ENCODE measurements around the gene SAFB2.
A peak's percentile ranks its signal among the peaks of the same experiment; 100 is the strongest.

Gene SAFB2

GRCh38 chr19:5579697-5580096 is 42.9 kb downstream of the SAFB2 start:
- DNase-seq (ENCODE audit: low read depth in 2 of 2) = no peak

DNA sequence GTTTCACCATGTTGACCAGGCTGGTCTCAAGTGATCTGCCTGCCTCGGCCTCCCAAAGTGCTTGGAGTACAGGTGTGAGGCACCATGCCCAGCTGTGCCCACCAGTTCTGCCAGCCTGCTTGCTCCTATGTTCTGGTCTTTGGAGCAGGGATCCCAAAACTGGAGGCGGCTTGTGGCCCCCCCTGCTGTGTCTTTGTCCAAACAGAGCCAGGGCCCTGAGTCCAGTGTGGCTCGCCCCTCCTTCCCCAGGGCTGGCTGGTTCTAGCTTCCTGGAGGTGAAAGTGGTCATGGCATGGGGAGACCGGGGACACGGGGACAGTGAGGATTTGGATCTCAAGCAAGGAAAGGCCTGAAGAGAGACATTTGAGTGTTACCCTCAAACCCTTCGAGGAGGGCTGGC is 43.3 kb downstream of the SAFB2 start:
- DNase-seq (ENCODE audit: low read depth in 2 of 2) = no peak

GRCh38 chr19:5578097-5578846 is 44.3 kb downstream of the SAFB2 start:
- DNase-seq (ENCODE audit: low read depth in 2 of 2) = peak; percentile 6 to 12

- no peak for DNase-seq (ENCODE audit: low read depth in 2 of 2)
These were observed 47.0 kb downstream of the SAFB2 start for GRCh38 chr19:5575590-5575989.

DNA sequence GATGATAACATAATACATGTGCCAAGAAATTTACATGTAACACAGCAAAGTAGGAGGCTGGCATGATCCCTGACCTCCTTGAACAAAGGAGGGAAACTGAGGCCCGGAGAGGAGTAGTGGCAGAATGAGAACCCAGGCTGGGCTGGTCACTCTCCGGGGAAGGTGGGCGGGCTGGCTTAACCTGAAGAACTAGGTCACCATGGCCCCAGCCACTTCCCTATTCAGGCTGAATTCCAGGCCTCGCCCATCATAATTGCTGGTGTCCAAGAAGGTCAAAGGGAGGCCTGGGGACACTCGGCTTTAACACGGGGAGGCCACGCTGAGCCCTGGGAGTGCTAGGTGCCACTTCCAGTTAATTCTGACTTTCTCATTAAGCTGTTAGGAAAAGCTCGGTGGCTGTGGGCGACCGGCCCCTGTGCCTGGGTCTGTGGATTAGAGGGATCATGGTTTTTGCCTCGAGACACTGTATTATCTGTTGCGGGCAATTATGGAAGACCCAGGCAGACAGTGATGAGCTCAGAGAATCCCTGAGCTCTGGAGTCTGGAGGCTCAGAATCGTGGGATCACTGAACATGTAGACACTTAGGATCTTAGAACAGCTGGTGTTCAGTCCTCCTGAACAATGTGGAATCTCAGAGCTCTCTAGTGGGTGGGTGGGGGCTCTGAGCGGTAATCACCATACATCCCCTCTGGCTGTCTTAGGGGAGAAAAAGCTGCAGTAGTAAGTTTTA is 49.9 kb downstream of the SAFB2 start:
- DNase-seq (ENCODE audit: low read depth in 2 of 2) = no peak

- no peak for DNase-seq (ENCODE audit: low read depth in 2 of 2)
These were observed 50.8 kb downstream of the SAFB2 start for GRCh38 chr19:5571777-5572176.

GRCh38 chr19:5567970-5568407 is 54.6 kb downstream of the SAFB2 start:
- DNase-seq (ENCODE audit: low read depth in 2 of 2) = no peak

DNA sequence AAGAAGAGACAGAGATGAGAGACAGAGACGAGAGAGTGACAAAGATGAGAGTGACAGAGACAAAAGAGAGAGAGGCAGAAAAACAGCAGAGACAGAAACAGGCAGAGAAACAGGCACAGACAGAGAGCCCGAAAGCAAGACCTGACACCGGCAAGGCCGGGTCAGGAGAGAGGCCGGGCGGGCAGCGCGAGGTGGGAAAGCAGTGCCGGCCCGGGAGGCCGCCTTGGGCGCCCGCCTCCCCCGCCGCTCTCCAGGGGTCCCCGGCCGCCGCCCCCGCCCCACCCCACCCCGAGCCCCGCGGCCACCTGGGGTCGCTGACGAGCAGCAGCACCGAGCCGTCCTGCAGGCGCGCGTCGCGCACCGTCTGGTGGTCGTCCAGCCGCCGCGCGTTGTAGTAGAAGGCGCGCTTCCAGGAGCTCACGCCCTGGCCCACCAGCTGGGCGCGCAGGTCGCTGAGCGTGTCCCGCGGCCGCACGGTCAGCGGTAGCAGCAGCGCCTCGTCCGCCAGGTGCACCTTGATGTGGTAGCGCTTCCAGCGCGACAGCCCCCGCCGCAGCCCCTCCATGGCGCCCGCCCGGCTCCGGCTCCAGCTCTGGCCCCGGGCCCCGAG is 55.1 kb downstream of the SAFB2 start, which contains the start of gene TINCR:
TSS of gene TINCR (minus strand) at position 594 of the 610 bp plus-strand sequence.
- no peak for DNase-seq (ENCODE audit: low read depth in 2 of 2)

GRCh38 chr19:5564930-5565329 is 57.6 kb downstream of the SAFB2 start:
- DNase-seq (ENCODE audit: low read depth in 2 of 2) = no peak

DNA sequence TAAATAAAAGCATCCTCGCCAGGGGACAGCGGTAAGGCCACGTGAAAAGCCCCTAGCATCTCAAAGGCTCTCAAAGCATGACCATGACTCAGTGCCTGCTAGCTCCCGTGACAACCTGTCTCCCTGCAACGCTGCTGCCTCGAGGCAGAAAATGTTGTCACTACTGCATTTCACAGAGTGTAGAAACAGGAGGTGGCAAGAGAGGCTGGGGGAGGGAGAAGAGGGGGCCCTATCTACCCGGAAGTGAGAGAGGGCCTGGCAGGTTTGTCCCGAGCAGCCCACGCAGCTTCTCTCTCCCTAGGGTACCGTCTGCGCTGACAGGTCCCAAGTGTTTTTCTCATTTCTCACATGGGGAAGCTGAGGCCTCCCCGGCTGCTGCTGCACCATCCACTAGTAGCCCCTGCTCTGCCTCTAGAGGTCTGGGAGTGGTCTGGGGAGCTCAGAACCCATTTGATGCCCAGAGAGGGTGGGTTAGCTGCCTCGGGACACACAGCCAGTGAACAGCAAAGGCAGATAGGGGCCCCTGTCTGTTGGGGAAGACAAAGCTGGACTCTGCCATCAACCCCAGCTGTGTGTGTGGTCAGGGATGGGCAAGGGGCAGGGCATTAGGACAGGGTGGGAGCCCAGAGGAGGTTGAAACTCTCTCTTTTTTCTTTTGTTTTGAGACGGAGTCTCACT is 58.5 kb downstream of the SAFB2 start:
- no peak for DNase-seq (ENCODE audit: low read depth in 2 of 2)

DNA sequence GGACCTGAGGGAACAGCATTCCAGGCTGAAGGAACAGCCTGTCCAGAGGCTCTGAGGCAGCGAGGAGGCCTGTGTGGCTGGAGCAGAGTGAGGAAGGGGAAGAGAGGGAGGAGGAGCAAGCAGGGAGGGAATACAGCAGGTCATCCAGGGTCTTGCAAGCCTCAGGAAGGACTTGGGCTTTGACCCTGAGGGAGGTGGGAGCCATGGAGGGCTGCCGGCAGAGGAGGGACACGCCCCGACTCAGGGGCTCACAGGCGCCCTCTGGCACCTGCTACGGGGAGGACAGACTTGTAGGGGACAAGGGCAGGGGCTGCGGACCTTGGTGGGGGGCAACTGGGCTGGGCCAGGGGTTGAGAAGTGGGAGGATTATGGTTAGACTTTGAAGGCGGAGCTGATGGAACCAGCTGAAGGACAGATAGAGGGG is 59.6 kb downstream of the SAFB2 start:
- no peak for DNase-seq (ENCODE audit: low read depth in 2 of 2)

DNA sequence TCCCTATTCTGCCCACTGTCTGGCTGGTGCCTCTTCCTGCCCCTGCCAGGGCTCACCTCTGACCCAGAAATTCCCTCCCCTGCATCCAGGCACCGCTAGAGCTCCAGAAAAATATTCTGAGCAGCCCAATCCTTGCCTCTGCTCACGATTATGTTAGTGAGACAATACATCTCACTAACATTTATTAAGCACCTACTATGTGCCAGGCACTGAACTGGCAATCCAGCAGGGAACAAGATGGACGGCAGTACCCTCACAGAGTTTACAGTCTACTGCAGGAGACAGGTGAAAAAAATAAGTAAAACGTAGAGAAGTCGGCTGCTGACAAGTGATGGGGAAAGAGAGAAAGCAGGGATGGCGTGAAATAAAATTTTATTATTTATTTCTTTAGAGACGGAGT is 60.3 kb downstream of the SAFB2 start:
- DNase-seq (ENCODE audit: low read depth in 2 of 2) = no peak

- no peak for DNase-seq (ENCODE audit: low read depth in 2 of 2)
These were observed 61.0 kb downstream of the SAFB2 start for GRCh38 chr19:5561559-5561958.

DNA sequence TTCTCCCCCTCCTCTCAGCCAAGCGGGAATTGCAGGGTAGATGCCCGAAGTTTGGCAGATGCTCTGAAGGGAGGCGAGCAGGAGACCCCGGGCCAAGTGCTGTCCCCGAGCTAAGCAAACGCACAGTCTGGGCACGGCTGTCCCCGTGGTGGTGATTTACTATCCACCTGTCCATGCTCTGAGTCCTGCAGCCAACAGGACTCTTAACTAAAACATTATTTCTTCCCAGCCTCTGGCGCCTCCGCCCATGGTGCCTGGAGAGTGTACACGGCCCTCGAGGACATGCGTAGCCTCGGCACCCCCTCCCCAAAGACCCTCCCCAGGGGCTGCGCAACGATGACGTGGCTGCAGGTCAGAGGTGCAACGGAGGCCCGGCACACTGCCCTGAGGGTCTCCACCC is 62.4 kb downstream of the SAFB2 start:
- DNase-seq (ENCODE audit: low read depth in 2 of 2) = no peak

- no peak for DNase-seq (ENCODE audit: low read depth in 2 of 2)
These were observed 62.8 kb downstream of the SAFB2 start for GRCh38 chr19:5559804-5560133.

DNA sequence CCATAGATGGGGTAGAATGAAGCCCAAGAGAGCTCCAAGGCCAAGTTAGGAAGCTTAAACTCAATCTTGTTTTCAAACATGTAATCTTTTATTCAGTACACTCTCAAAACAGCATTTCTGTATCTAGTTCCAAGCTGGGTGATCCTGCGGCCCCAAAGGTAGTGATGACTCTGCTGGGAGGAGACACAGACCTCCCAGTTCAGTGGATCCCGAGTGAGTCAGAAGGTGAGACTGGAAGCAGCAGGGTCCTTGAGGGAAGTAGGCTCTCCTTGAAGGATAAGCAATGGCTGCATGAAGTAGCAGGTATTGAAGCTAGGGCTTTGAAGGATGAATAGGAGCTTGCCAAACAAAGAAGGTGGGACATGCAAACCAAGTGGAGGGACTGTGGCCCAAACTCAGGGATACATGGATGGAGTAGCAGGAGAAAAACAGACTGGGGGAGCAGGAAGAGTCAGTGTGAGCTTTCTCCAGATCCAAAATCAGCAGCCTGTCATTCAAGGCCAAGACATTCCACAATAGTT is 64.4 kb downstream of the SAFB2 start:
- no peak for DNase-seq (ENCODE audit: low read depth in 2 of 2)

DNA sequence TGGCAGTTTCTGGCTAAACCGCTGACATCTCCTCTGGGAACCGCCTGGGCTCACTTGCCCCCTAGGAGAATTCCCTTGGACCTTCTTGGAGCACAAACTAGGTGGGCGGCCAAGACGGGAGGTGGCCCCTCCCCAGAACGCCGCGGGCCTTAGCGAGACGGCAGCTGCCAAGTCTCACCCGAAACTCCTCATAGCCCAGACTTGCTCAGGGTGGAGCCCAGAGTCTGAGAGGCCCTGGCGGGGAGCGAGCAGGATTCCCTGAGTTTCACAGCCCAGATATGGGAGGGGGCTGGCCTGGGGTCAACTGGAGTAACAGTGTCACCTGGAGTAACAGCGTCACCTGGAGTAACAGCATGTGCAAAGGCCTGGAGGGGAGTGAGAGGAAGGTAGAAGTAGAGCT is 64.9 kb downstream of the SAFB2 start:
- DNase-seq (ENCODE audit: low read depth in 2 of 2) = no peak

DNA sequence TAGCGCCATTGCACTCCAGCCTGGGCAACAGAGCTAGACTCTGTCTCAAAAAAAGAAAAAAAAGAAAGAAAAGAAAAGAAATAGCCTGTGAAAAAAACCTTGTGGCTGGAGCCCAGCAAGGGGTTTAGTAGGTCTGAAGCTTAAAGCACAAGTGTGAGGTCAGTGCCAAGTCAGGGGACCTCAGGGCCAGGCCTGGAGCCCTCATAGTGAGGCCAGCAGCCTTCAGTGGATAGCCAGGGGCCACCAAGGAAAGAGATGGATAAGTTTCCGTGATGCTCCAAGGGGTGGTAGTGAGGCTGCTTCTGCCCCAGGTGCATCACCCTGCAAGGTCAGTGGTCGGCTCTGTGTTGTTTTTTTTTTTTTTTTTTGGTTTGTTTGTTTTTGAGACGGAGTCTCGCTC is 67.7 kb downstream of the SAFB2 start:
- no peak for DNase-seq (ENCODE audit: low read depth in 2 of 2)

- DNase-seq (ENCODE audit: low read depth in 2 of 2) = no peak
These were observed 68.7 kb downstream of the SAFB2 start for GRCh38 chr19:5553892-5554291.

DNA sequence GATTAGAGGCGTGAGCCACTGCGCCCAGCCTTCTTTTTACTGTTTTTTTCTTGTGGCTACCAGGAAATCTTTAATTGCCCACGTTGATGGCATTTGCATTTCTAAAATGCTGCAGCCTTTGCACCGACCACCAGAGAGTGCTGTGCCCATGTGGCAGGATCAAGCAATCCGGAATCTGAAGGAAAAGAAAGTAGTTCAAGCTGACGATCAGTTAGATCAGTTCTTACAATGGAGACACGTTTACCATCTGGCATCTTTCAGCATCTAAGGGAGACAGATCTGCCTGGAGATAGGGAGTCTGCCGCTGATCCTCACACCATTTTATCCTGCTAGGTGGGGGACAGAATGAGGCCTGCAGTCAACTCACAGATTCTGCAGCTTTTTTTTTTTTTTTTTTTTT is 74.7 kb downstream of the SAFB2 start:
- peak; percentile 4 to 13 for DNase-seq (ENCODE audit: low read depth in 2 of 2)

- DNase-seq (ENCODE audit: low read depth in 2 of 2) = no peak
These were observed 76.6 kb downstream of the SAFB2 start for GRCh38 chr19:5545984-5546383.

GRCh38 chr19:5545051-5545450 is 77.5 kb downstream of the SAFB2 start:
- DNase-seq (ENCODE audit: low read depth in 2 of 2) = no peak

Data from fibroblast of skin of left biceps (primary cell).